Bronchial epithelial cell (primary cell): ENCODE results near the gene TPD52L2. TPM values are rescaled to one million over a fixed set of nuclear protein-coding genes. Genes with fewer than 3 reads are reported as not detected.

ENCODE experiments used
- DNase-seq: peaks from one replicate; pipeline ENCODE4 v3.0.0-alpha.2; 2010; ENCODE audit warnings: low read depth
- FAIRE-seq: peaks from 2 replicates; lab custom pipeline; 2011; peaks lifted over from hg19 to GRCh38; lab: Jason Lieb, UNC
- H3K27me3 ChIP-seq: 2 replicates; pipeline ENCODE4 v1.5.1; 2011; ENCODE audit warnings: low read length; ENCODE audit not compliant: control insufficient read depth, insufficient read depth
- H3K36me3 ChIP-seq: 2 replicates; pipeline ENCODE4 v1.5.1; 2011; ENCODE audit warnings: low read length; ENCODE audit not compliant: control insufficient read depth, insufficient read depth
- H3K4me3 ChIP-seq: 2 replicates; pipeline ENCODE4 v1.5.1; 2011; ENCODE audit warnings: mild to moderate bottlenecking, low read depth, low read length, control low read depth
- CTCF ChIP-seq: IDR thresholded peaks from 2 replicates; pipeline ENCODE4 v1.5.1; 2011; ENCODE audit warnings: mild to moderate bottlenecking, moderate library complexity, low read length, control low read depth, inconsistent platforms; ENCODE audit not compliant: insufficient read depth, severe bottlenecking
- total RNA-seq: library from RNA; depleted of rRNA; stranded (reverse); fragments of >200 nt; gene quantifications from 2 replicates; pipeline ENCODE4 v1.2.1, GENCODE V29; 2014

Gene TPD52L2
- total RNA-seq, 1 donor from 2014 or later: 172 TPM

GRCh38 chr20:63891061-63892002 is 26.3 kb downstream of the TPD52L2 start:
- no peak overlapping the region for H3K4me3 ChIP-seq
- DNase-seq (no peak), FAIRE-seq (no peak)
- H3K36me3 ChIP-seq: peaks cover 33% of the 10 kb centered on the region
- no peaks in the 10 kb centered on the region for H3K27me3 ChIP-seq
- no peak for TF ChIP-seq CTCF

DNA sequence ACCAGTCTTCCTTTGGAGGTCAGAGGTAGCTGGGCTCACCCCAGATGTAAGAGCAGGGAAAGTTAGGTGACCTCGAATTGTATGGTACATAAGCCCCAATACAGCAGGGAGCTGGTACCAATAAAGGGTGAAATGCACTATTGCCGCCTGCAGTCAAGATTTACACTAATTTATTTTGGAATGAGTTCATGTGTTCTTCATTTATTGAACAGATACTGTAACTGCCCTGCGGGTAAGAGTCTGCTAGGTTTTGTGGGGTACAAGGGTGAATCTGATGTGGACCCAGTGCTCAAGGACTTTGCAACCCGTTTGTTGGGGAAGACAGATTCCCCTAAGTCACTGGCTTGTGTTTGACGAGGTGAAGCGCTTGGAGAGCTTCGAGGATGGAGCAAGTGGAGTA is 27.3 kb downstream of the TPD52L2 start:
- H3K4me3 ChIP-seq: no peak overlapping the region
- no peaks in the 10 kb centered on the region for H3K27me3 ChIP-seq
- peaks cover 26% of the 10 kb centered on the region for H3K36me3 ChIP-seq
- DNase-seq: no peak
- no peak for FAIRE-seq
- TF ChIP-seq CTCF: no peak

DNA sequence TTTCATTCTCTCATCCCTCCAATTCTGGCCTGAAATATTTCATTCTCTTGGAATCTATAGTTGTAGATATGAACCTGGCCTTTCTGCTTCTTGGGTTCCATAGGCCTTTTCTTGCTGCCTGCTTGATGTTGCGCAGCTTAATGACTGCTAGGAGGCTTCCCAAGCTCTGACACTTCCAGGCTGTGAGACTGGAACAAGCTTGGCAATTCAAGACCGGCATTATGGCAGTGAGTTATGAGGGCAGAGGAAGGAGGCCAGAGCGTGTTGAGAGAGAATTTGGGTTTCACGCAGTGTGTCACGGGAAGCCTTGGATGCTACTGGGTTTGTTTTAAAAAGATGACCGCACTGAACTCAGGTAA is 28.9 kb downstream of the TPD52L2 start:
- Histone ChIP-seq H3K36me3 (peaks cover 24% of the 10 kb centered on the region), H3K4me3 (peak overlapping the region; percentile 58), H3K27me3 (no peaks in the 10 kb centered on the region)
- FAIRE-seq (no peak), DNase-seq (no peak)
- no peak for TF ChIP-seq CTCF

DNA sequence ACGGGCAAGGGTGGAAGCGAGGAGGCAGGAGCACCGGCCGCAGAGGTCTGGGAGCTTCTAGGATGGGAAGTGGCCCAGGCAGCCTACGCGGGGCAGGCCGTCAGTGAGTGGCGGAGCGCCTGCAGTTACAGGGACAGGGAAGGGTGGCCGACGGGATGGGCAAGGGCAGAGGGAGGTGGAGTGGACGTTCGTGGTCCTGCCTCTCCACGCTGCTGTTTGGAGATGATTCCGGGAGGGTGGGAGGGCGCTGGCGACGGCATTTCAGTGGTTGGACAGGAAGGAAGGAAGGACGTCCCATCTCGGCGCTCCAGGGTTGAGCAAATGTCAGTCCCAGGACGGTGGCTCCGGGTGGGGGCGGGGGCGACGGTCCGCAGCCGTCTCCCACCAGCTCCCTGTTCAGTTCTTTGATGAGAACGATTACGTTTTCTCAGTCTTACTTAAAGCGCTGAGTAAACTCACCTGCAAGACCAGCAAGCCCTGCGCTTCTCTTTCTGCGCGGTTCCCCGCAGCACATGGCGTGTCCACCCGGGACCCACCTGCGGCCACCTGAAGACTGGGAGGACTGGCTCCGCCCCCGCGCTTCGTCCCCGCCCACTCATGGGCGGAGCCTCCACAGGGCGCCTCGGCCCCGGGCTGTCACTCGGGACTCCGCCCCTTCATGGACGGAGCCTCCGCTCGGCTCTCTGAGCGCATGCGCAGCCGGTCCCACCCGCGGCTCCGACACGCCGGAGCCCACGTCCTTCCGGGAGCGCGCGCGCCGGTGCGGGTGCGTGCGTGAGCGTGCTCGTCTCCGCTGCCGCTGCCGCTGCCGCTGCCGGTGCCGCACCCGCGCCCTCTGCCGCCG is 29.5 kb downstream of the TPD52L2 start, which contains the start of gene DNAJC5:
TSS of gene DNAJC5 (plus strand) at position 769 of the 844 bp plus-strand sequence. CDS start 33,220 bp downstream, outside the sequence.
- Histone ChIP-seq H3K36me3 (peaks cover 22% of the 10 kb centered on the region), H3K4me3 (peak within 1 kb of the TSS; percentile 58), H3K27me3 (no peaks in the 10 kb centered on the region)
- no peak for FAIRE-seq
- TF ChIP-seq CTCF: no peak
- DNase-seq: peak; percentile 72

GRCh38 chr20:63895202-63895951 is 30.3 kb downstream of the TPD52L2 start:
- Histone ChIP-seq H3K36me3 (peaks cover 21% of the 10 kb centered on the region), H3K4me3 (peak overlapping the region; percentile 58), H3K27me3 (no peaks in the 10 kb centered on the region)
- no peak for FAIRE-seq
- no peak for DNase-seq
- TF ChIP-seq CTCF: no peak
